ENCODE data around the gene TANGO6.

The TANGO6 gene

DNA sequence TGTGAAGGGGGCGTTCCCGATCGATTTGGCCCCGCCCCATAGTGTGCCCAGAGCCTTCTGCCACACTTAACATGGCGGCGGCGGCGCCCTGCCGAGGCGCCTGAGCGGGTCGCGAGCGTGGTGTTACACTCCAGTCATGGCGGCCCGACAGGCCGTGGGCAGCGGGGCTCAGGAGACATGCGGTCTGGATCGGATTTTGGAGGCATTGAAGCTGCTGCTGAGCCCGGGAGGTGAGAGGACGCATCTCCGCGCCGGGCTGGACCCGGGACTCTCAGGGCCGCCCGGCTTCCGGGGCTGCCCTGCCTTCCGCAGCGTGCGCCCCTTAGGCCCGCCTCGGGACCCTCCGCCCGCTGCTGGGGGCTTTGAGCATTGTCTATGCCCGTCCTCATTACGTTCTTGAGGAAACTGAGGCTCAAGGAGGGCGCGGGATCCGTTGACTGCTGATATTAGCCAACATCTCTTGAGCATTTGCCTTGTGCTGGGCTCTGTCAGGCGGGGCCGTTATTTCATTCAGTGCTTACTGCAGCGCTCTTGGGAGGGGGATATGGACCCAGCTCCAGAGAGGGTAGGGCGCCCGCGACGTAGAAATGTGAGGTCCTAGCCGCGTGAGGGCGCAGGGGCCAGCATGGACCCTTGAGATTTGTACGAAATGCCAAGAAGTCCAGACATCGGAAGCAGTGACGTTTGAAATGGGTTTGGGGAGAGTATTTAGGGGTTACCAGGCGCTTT lies at the start of gene TANGO6:
Gene TANGO6, plus strand, starts transcription at position 50 of the 729 bp plus-strand sequence. Its CDS starts 87 bp downstream, at position 137.
- peaks cover 0 to 15% (median 4%) of the 10 kb centered on the region in 4 donors for H3K4me1 ChIP-seq
- DNase-seq: peak; percentile 82 to 89
- no peaks in the 10 kb centered on the region for H3K36me3 ChIP-seq
- H3K27ac ChIP-seq: peak within 1 kb of the TSS; percentile 87 to 95
- intact Hi-C loops (cut with DNase I; ENCODE audit: low total_unique reads): loop anchor here (5.0 kb wide), 1 partner anchor 311 kb away; no protein-coding TSS in a partner anchor
- TF ChIP-seq, protein P1, sequence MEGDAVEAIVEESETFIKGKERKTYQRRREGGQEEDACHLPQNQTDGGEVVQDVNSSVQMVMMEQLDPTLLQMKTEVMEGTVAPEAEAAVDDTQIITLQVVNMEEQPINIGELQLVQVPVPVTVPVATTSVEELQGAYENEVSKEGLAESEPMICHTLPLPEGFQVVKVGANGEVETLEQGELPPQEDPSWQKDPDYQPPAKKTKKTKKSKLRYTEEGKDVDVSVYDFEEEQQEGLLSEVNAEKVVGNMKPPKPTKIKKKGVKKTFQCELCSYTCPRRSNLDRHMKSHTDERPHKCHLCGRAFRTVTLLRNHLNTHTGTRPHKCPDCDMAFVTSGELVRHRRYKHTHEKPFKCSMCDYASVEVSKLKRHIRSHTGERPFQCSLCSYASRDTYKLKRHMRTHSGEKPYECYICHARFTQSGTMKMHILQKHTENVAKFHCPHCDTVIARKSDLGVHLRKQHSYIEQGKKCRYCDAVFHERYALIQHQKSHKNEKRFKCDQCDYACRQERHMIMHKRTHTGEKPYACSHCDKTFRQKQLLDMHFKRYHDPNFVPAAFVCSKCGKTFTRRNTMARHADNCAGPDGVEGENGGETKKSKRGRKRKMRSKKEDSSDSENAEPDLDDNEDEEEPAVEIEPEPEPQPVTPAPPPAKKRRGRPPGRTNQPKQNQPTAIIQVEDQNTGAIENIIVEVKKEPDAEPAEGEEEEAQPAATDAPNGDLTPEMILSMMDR (IDR thresholded peaks at IDR 0.05): no peak
- H3K9me3 ChIP-seq: no peaks in the 10 kb centered on the region
- H3K27me3 ChIP-seq: no peaks in the 10 kb centered on the region
- peak within 1 kb of the TSS; percentile 78 to 91 for H3K4me3 ChIP-seq

DNA sequence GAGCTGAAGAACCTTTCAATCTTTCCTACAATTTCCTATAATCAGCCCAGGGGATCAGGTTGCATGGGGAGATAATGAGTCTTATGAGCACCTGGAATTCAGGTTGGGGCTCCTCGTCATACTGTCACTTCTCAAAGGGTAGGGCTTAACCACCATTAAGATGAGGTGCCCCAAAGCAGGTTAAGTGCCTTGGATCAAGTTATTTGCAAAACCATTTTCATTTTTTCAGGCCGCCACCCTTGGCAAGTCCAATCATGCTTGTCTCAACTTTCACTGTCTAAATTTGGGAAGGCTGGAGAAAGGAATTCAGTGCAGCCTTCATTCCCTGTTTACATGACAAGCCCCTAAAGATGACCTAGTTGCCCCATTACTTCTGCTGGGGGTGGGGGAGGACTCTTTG lies 44.9 kb upstream of the TANGO6 start:
- intact Hi-C loops (cut with DNase I; ENCODE audit: low total_unique reads): no loop called here
- no peaks in the 10 kb centered on the region for H3K27me3 ChIP-seq
- no peak overlapping the region for H3K4me3 ChIP-seq
- no peak for DNase-seq
- TF ChIP-seq, protein P1 (IDR thresholded peaks at IDR 0.05): no peak
- no peak overlapping the region for H3K27ac ChIP-seq
- H3K36me3 ChIP-seq: peaks cover 0 to 9% (median 0%) of the 10 kb centered on the region in 3 donors
- no peaks in the 10 kb centered on the region for H3K9me3 ChIP-seq
- peaks cover 0 to 4% (median 0%) of the 10 kb centered on the region in 4 donors for H3K4me1 ChIP-seq

DNA sequence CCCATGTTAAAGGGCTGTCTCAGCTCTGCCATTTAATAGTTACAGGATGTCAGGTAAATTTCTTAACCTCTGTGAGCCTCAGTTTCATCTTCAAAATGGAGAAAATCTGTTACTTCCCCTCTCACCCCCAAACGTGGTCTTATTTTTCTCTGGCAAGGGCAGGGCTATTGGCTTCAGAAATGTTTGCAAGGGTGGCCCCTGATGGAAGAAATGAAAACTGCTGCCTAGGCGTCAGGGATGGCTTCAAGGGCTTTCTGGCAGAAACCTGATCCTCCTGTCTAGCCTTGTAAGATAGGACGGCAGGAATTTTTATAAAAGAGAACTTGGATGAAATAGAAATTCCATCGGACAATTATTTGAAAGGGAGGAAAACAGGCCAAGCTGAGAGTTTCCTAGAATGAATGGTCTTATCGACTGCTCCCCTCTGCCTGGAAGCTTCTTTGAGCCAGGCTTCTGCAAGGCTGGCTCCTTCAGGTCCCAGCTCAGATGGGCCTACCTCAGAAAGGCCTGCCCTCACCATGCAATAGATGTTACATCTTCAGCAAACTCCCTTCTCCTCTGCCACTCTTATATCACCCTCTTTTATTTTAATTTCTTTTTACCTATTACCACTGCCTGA lies 43.0 kb upstream of the TANGO6 start:
- TF ChIP-seq, protein P1 (IDR thresholded peaks at IDR 0.05): peak; percentile 38 to 47
- no peaks in the 10 kb centered on the region for H3K9me3 ChIP-seq
- H3K27ac ChIP-seq: no peak overlapping the region
- H3K4me3 ChIP-seq: no peak overlapping the region
- H3K27me3 ChIP-seq: no peaks in the 10 kb centered on the region
- DNase-seq: no peak
- intact Hi-C loops (cut with DNase I; ENCODE audit: low total_unique reads): no loop called here
- H3K4me1 ChIP-seq: peaks cover 0 to 4% (median 0%) of the 10 kb centered on the region in 4 donors
- H3K36me3 ChIP-seq: peaks cover 0 to 9% (median 0%) of the 10 kb centered on the region in 3 donors

DNA sequence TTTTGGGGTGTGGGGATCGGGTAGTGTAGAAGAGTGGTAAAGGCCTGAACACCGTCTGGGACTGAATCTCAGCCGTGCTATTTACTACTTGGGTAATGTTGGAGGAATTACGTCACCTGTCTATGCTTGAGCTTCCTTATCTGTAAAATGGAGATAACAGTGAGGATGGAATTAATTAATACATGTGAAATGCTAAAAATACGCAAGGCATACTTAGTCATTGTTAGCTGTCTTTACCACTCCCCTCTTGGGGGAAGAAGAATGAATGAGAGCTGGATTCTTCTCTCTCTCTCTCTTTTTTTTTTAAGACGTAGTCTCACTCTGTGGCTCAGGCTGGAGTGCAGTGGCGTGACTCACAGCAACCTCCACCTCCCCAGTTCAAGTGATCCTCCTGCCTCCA lies 41.1 kb upstream of the TANGO6 start:
- intact Hi-C loops (cut with DNase I; ENCODE audit: low total_unique reads): no loop called here
- TF ChIP-seq, protein P1 (IDR thresholded peaks at IDR 0.05): no peak
- no peaks in the 10 kb centered on the region for H3K27me3 ChIP-seq
- no peak overlapping the region for H3K27ac ChIP-seq
- H3K36me3 ChIP-seq: peaks cover 0 to 9% (median 0%) of the 10 kb centered on the region in 3 donors
- H3K9me3 ChIP-seq: no peaks in the 10 kb centered on the region
- no peak for DNase-seq
- no peak overlapping the region for H3K4me3 ChIP-seq
- peaks cover 0 to 4% (median 0%) of the 10 kb centered on the region in 4 donors for H3K4me1 ChIP-seq

DNA sequence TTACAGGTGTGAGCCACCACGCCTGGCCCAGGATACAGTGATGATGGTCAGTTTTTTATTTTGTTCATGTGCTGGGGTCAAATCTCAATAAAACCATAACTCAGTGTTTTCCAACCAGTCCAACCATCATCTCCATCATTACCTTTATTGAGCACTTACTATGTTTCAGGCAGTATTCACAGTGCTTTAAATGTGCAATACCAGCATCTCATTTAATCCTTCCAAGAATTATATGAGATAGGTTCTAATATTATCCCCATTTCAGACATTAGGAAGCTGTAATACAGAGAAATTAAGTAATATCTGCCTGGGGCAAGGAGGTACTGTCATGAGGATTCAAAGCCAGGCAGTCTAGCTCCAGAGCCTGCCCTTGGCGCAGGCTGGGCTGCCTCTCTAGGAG lies 36.9 kb upstream of the TANGO6 start:
- H3K27ac ChIP-seq: no peak overlapping the region
- peaks cover 0 to 2% of the 10 kb centered on the region in 2 donors for H3K27me3 ChIP-seq
- no peaks in the 10 kb centered on the region for H3K4me1 ChIP-seq
- intact Hi-C loops (cut with DNase I; ENCODE audit: low total_unique reads): no loop called here
- H3K4me3 ChIP-seq: no peak overlapping the region
- no peaks in the 10 kb centered on the region for H3K9me3 ChIP-seq
- DNase-seq: no peak
- TF ChIP-seq, protein P1 (IDR thresholded peaks at IDR 0.05): no peak
- H3K36me3 ChIP-seq: peaks cover 0 to 17% (median 0%) of the 10 kb centered on the region in 3 donors
